ENCODE results near the gene GARS1.

Gene GARS1

GRCh38 chr7:30656006-30656957 is 61.6 kb downstream of the GARS1 start:
- no peak for DNase-seq

- no peak for DNase-seq
These were observed 62.5 kb downstream of the GARS1 start for GRCh38 chr7:30657131-30657530.

DNA sequence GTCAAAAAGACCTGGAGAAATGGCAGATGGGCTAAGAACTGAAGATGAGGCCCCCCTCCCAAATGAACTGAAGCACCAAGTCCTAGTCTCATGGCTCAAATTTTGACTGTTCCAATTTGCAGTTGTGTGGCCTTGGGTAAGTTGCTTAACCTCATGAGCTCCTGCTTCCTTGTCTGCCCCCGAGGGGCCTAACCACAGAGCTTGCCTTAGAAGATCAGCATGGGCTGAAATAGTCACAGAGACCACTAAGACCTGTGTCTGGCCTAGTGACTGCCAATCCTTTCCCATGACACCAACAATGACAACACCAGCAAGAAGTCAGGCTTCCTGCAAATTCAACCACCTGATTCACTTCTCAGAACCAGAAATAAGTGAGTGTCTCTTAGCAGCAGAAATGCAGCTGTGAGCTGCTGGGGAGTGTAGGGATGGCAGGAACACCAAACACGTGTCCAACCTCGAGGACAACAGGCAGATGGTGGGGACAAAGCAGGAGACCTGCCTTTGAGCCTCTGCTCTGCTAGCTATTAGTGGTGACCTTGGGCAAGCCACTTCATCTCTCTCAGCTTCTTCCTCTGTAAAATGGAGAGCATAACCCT is 63.9 kb downstream of the GARS1 start:
- DNase-seq = no peak

- DNase-seq = peak; percentile 31
These were observed 64.6 kb downstream of the GARS1 start for GRCh38 chr7:30659312-30659711.

- DNase-seq = peak; percentile 41
These were observed 65.9 kb downstream of the GARS1 start for GRCh38 chr7:30660331-30661255.

DNA sequence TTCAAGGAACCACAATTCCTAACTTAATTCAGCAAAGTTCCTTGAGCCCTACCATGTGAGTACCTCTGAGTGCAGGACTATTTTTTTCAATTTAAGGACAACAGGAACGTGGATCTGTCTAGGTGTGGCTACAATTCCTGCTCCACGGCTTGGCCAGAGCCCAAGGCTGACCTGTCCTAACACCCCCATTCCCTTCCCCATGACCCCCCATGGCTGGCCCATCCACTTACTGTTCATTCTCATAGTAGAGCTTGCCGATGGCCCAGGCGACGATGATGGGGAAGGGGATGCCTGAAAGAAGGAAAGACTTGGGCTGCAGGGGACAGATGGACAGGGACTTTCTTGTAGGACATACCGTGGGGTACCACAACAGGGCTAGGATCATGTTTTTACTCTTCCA is 67.2 kb downstream of the GARS1 start:
- DNase-seq = no peak

DNA sequence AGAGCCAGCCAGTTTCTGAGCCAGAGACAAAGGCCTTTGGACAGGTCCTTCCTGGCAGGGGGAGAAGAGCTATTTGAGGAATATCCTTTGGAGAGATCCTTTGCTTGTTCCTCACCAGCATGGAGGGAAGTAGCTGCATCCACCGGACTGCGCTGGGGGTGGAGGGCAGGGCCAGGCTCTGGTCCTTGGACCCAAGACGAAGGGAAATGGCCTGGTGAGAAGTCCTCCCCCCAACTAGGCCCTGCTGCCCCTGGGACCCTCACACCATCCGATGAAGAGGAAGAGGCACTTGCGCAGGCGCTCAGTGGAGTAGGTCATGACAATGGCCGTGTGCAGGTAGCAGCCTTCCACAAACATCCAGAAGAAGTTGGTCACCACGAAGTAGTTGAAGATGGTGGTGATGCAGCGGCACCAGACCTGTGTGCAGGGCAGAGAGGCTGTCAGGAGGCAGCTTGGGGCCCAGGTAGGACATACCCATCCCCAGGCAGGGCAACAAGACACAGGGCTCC is 67.8 kb downstream of the GARS1 start:
- no peak for DNase-seq

DNA sequence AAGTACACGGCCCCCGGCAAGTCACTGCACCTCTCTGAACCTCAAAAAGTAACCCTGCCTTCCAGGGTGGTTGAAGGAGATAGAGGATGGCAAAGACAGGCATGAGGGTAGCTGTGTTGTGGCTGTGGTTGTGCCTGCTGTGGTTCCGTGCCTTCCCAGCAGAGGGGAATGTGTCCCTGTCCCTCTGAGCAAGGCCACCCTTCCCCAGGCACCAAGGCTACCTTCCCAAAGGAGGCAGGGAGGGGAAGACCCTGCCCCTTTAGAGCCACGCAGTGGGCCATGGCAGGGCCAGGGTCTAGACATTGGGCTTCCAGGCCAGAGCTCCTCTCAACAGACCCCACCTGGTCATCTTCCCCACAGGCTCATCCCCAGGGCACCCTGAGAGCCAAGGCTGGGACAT is 68.7 kb downstream of the GARS1 start:
- DNase-seq = no peak

GRCh38 chr7:30664184-30664885 is 69.7 kb downstream of the GARS1 start:
- DNase-seq = no peak

DNA sequence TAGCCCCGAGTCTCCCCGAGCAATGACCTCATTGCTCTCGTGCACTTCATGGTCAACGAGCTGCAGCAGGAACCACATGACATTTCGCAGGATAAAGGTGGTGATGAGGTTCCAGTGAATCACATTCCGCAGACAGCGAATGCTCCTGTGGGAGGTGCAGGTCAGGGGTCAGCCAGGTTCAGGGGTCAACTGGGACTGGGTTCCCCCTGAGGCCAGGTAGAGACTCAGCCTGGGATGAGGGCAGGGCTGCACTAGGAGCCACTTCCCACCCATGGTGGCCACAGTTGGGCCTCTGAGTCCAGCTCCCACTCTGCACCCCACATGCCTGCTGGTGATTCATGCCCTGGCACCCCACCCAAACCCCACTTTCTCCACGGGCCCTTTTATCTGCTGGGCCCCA is 70.4 kb downstream of the GARS1 start:
- no peak for DNase-seq

DNA sequence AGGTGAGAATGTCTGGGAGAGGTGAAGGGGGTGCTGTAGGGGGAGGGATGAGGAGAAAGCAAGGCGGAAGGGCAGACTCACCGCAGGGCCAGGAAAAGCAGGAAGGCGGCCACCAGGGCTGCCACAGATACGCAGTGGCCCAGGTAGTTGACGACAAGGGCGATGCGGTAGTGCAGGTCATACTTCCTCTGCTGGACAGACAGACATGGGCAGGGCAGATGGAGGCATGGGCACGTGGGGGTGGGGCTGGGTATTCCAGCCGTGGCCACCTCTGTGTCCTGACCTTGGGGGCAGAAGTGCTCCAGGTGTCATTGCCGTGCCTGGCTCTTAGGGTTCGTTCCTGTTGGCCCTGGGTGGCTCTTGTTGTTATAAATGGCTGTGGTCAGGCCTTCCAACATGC is 70.8 kb downstream of the GARS1 start:
- DNase-seq = no peak

- no peak for DNase-seq
These were observed 72.5 kb downstream of the GARS1 start for GRCh38 chr7:30667172-30667571.

GRCh38 chr7:30668102-30668501 is 73.4 kb downstream of the GARS1 start:
- DNase-seq = no peak

DNA sequence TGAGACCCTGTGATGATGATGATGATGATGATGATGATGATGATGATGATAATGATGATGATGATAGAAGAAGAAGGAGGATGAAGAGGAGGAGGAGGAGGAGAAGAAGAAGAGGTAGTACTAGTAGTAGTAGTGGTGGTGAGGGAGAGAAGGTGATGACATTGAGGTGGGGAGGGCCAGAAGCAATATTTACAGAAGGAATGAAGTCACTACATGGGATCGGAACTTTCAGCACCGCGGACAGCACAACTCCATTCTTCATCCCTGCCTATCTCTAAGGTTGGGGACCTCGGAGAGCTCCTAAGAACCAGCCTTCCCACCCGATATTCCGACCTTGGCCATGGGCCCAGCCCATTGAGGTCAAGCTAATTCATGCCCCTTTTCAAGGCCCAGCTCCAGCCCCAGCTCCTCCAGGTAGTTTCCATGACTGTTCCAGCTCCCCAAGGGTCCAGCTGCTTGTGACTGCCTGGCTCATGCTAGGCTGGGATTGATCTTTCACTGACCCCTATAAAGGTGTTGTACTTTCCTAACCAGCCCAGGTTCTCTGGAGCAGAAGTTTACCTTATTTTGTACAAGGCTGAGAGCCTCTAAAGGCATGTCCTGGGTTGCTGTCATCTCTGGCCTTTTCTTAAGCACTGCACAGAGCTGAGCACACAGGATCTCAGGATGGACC is 77.3 kb downstream of the GARS1 start:
- DNase-seq = no peak

- no peak for DNase-seq
These were observed 79.7 kb downstream of the GARS1 start for GRCh38 chr7:30674420-30674819.

- no peak for DNase-seq
These were observed 80.2 kb downstream of the GARS1 start for GRCh38 chr7:30674876-30675275.

DNA sequence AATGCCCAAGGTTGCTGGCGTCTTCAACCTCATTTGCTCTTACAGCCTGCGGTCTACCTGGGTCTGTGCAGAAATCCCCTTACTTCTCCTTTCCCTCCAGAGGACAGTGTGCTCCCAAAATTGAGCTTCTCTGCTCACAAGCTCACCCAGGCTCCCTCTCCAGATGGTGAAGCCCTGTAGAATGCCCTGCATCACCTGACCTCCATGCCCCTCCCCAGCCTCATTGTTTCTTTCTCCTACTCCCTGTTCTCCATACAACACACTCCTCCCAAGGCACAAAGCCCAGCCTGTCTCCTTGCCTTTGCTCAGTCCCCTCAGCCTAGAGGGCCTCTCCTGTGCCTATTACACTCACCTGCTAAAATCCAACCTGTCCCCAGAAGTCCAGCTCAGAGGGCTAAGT is 84.1 kb downstream of the GARS1 start:
- DNase-seq = no peak

DNA sequence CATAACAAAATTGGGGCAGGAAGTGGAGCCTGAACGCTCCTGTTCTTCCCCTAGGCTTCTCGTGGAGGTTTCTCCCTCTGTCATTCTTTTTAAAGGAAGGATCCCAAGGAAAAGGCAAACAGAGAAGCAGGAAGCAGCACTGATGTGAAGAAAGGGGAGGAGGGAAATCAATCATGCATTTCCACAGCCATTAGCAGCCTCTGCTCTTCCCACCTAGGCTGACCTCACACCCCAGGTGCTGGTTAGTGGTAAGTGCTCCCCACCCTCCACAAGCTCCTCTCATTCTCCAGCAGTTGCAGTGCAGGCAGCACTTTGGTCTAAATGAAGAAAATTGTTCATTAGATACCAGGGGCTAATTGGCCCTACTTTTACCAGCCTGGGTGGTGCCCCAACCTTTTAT is 85.0 kb downstream of the GARS1 start:
- peak; percentile 38 for DNase-seq

GRCh38 chr7:30681331-30681797 is 86.7 kb downstream of the GARS1 start:
- DNase-seq = no peak

GRCh38 chr7:30681815-30682211 is 87.1 kb downstream of the GARS1 start:
- DNase-seq = no peak

- no peak for DNase-seq
These were observed 87.8 kb downstream of the GARS1 start, which contains the start of gene CRHR2 for GRCh38 chr7:30682212-30683083. TSS of gene CRHR2 (minus strand) at chr7:30682456. CDS start at chr7:30682280, 176 bp downstream.

All from NCI-H510A (cell line).